Lung (tissue), 16 donors: ENCODE results near the gene PCDH17. TPM values are rescaled to one million over a fixed set of nuclear protein-coding genes. Genes with fewer than 3 reads are reported as not detected.

ENCODE experiments used
- ATAC-seq: fragments of 200-7000 bp; cut with Tn5 transposase; one replicate; pipeline ENCODE4 v1.9.1; 2020; ENCODE audit warnings: moderate number of reproducible peaks; ENCODE audit not compliant: insufficient read depth, low FRiP score
- DNase-seq, 3 donors: peaks; one replicate each; pipeline ENCODE4 v3.0.0-alpha.2; 2013 to 2017
- H3K27ac ChIP-seq, 2 donors: one replicate each; pipeline ENCODE4 v1.5.1; 2013; ENCODE audit warnings: mild to moderate bottlenecking in 2 of 2, moderate library complexity in 2 of 2, control low read depth in 1 of 2, inconsistent platforms in 1 of 2, low read depth in 1 of 2, low read length in 1 of 2
- H3K27me3 ChIP-seq, 3 donors: one replicate each; pipeline ENCODE4 v1.5.1; 2013; ENCODE audit warnings: low read length in 2 of 3; ENCODE audit not compliant: control insufficient read depth in 3 of 3, insufficient read depth in 3 of 3
- H3K36me3 ChIP-seq, 4 donors: one replicate each; pipeline ENCODE4 v1.5.1; 2013; ENCODE audit warnings: low read length in 4 of 4, mild to moderate bottlenecking in 1 of 4, moderate library complexity in 1 of 4; ENCODE audit not compliant: control insufficient read depth in 4 of 4, insufficient read depth in 4 of 4
- H3K4me1 ChIP-seq, 5 donors: one replicate each; pipeline ENCODE4 v1.5.1; 2013; ENCODE audit warnings: low read length in 5 of 5, mild to moderate bottlenecking in 2 of 5, moderate library complexity in 1 of 5; ENCODE audit not compliant: control insufficient read depth in 5 of 5, insufficient read depth in 5 of 5
- H3K4me3 ChIP-seq: one replicate; pipeline ENCODE4 v1.5.1; 2013; ENCODE audit warnings: mild to moderate bottlenecking, control low read depth, moderate library complexity
- H3K9ac ChIP-seq, 2 donors: one replicate each; pipeline ENCODE4 v1.5.1; 2013; ENCODE audit warnings: low read length in 2 of 2, control low read depth in 1 of 2; ENCODE audit not compliant: insufficient read depth in 1 of 2
- H3K9me3 ChIP-seq, 4 donors: one replicate each; pipeline ENCODE4 v1.5.1; 2013; ENCODE audit warnings: low read length in 3 of 4, mild to moderate bottlenecking in 1 of 4, moderate library complexity in 1 of 4; ENCODE audit not compliant: control insufficient read depth in 4 of 4, insufficient read depth in 3 of 4
- WGBS, 2 donors: extraction: QIAGEN DNeasy Blood & Tissue Kit; methylation state at CpG; one replicate each; pipeline ENCODE4 v1.1.7; 2013; 5-methylcytosine and 5-hydroxymethylcytosine counted together
- long read RNA-seq, 5 donors: transcript quantifications; one replicate each; lab custom pipeline, GENCODE V29; 2026
- polyA plus RNA-seq, 2 donors: library from polyadenylated mRNA; stranded (reverse); fragments of 200-250 nt; gene quantifications; one replicate each; pipeline ENCODE4 v1.2.1, GENCODE V29; 2013
- total RNA-seq, 2 donors: library from RNA; depleted of rRNA in 1 of 2; stranded (reverse); fragments of >200 nt in 1 of 2; gene quantifications; one replicate each; pipeline ENCODE4 v1.2.1, GENCODE V29; 2014 to 2021
- TF ChIP-seq, protein P1 (sequence below): IDR thresholded peaks from 2 replicates; pipeline ENCODE4 v1.5.1; 2012; ENCODE audit warnings: mild to moderate bottlenecking; ENCODE audit errors: control extremely low read depth, extremely low read depth
- donor health status: control.
- donor health status: control.
- donor health status: Bipolar disorder and iron deficiency.
- donor health status: healthy.
- donor health status: DM: yes; HTN: yes; CAD: no.

Gene PCDH17, protein sequence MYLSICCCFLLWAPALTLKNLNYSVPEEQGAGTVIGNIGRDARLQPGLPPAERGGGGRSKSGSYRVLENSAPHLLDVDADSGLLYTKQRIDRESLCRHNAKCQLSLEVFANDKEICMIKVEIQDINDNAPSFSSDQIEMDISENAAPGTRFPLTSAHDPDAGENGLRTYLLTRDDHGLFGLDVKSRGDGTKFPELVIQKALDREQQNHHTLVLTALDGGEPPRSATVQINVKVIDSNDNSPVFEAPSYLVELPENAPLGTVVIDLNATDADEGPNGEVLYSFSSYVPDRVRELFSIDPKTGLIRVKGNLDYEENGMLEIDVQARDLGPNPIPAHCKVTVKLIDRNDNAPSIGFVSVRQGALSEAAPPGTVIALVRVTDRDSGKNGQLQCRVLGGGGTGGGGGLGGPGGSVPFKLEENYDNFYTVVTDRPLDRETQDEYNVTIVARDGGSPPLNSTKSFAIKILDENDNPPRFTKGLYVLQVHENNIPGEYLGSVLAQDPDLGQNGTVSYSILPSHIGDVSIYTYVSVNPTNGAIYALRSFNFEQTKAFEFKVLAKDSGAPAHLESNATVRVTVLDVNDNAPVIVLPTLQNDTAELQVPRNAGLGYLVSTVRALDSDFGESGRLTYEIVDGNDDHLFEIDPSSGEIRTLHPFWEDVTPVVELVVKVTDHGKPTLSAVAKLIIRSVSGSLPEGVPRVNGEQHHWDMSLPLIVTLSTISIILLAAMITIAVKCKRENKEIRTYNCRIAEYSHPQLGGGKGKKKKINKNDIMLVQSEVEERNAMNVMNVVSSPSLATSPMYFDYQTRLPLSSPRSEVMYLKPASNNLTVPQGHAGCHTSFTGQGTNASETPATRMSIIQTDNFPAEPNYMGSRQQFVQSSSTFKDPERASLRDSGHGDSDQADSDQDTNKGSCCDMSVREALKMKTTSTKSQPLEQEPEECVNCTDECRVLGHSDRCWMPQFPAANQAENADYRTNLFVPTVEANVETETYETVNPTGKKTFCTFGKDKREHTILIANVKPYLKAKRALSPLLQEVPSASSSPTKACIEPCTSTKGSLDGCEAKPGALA (N-terminal part only)
- total RNA-seq (10 to 100 TPM; 48.4 to 64.7 TPM), polyA plus RNA-seq (10 to 100 TPM in 1 of 2 donors, 1 to 10 TPM in 1; 3.4 to 12.0 TPM)
- long read RNA-seq, donor 1, full-length matches to known transcripts: 5 of 5 reads
- long read RNA-seq, donor 1, partial matches to known transcripts: 0 of 5 reads
- long read RNA-seq, donor 1, other reads (novel, unspliced or antisense): 0 of 5 reads
- long read RNA-seq, donor 2, full-length matches to known transcripts: 2 of 2 reads
- long read RNA-seq, donor 2, partial matches to known transcripts: 0 of 2 reads
- long read RNA-seq, donor 2, other reads (novel, unspliced or antisense): 0 of 2 reads
- long read RNA-seq, donor 3: 0 reads
- long read RNA-seq, donor 4: 0 reads
- long read RNA-seq, donor 5, full-length matches to known transcripts: 2 of 16 reads
- long read RNA-seq, donor 5, partial matches to known transcripts: 14 of 16 reads
- long read RNA-seq, donor 5, other reads (novel, unspliced or antisense): 0 of 16 reads

DNA sequence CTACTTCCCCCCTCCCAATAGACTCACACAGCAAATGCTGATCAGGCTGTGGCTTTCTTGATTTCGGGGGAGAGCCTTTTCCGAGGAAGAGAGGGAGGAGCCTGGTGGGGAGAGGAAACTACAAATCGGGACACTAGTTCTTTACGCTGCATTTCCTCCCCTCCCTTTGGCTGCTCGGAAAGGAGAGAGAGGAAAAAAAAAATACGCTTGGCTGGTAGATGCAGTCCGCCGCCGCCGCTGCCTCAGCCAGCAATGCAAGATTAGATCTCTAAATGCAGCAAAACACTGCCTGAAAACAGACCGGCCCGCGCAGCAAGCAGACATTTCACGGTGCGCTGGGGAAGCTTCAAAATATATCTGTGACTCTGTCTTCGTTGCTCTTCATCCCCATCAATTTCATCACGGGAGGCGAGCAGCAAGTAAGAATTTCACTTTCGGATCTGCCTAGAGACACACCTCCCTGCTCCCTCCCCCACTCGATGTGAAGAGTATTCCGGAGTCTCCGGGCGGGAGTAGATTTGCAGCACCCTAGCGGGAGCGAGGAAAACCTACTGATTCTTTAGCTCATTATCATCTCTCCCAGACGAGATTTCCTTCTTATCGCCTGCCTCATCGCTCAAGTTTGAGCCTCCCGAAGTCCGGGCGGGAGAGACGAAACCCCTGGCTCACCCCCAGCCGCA lies at the start of gene PCDH17:
Gene PCDH17 (plus strand): TSS at position 149 of the 680 bp plus-strand sequence. CDS start 803 bp downstream, outside the sequence.
- TF ChIP-seq, protein P1, sequence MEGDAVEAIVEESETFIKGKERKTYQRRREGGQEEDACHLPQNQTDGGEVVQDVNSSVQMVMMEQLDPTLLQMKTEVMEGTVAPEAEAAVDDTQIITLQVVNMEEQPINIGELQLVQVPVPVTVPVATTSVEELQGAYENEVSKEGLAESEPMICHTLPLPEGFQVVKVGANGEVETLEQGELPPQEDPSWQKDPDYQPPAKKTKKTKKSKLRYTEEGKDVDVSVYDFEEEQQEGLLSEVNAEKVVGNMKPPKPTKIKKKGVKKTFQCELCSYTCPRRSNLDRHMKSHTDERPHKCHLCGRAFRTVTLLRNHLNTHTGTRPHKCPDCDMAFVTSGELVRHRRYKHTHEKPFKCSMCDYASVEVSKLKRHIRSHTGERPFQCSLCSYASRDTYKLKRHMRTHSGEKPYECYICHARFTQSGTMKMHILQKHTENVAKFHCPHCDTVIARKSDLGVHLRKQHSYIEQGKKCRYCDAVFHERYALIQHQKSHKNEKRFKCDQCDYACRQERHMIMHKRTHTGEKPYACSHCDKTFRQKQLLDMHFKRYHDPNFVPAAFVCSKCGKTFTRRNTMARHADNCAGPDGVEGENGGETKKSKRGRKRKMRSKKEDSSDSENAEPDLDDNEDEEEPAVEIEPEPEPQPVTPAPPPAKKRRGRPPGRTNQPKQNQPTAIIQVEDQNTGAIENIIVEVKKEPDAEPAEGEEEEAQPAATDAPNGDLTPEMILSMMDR: no peak
- Histone ChIP-seq H3K9me3 (peaks cover 0 to 20% (median 0%) of the 10 kb centered on the region in 4 donors), H3K9ac (peak within 1 kb of the TSS in 1 of 2 donors; percentile 79), H3K27me3 (peaks cover 5 to 40% (median 30%) of the 10 kb centered on the region in 3 donors), H3K27ac (peak within 1 kb of the TSS; percentile 46 to 78), H3K4me1 (peaks cover 0 to 47% (median 9%) of the 10 kb centered on the region in 5 donors), H3K36me3 (no peaks in the 10 kb centered on the region), H3K4me3 (peak within 1 kb of the TSS; percentile 69)
- ATAC-seq: no peak
- WGBS, 2 donors: 1% methylated on average over 33 of the region's 33 CpGs
- DNase-seq: peak; percentile 67 to 81 (median 79)

DNA sequence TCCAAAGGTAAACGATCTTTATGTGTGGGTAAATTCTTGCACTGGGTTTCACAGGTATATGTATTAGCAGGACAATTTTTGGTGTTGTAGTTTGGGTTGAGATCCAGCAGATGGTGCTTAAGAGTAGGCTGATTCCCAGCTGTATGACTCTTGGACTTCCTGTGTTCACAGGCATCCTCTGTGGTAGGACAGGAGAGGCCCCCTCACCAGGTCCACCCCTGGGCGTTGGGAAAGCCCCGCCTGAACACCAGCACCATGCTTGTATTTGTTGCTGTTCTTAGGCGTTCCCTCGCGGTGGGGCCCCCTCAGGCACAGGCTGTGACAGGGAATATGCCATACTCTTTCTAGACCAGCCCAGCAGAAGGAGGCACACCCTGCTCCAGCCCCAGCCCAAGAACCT lies 49.5 kb upstream of the PCDH17 start:
- no peak for DNase-seq
- TF ChIP-seq, protein P1: no peak
- no peak for ATAC-seq
- Histone ChIP-seq H3K27ac (no peak overlapping the region), H3K9me3 (peaks cover 0 to 4% (median 0%) of the 10 kb centered on the region in 4 donors), H3K4me1 (no peaks in the 10 kb centered on the region), H3K36me3 (no peaks in the 10 kb centered on the region), H3K27me3 (no peaks in the 10 kb centered on the region), H3K9ac (no peak overlapping the region), H3K4me3 (no peak overlapping the region)
- WGBS, 2 donors: 83 to 88% methylated on average over 6 of the region's 6 CpGs

DNA sequence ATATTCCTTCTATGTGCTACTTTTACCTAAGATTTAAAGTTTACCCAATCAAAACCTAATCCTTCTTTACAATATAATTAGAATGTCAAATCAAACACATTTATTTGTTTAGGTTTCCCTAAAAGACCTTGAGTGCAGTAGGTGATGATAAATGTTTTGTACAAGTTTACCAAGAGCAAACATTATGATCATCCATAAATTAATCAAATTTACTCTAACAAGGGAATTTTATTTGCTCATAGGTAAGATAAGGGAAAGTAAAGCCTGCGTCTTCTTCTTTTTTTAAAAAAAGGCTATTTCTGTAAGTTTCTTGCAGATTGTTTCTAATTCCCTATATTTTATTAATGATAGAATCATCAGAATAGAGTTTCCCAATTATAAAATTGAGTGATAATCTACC lies 48.0 kb upstream of the PCDH17 start:
- Histone ChIP-seq H3K9ac (no peak overlapping the region), H3K27me3 (no peaks in the 10 kb centered on the region), H3K4me1 (no peaks in the 10 kb centered on the region), H3K36me3 (no peaks in the 10 kb centered on the region), H3K27ac (no peak overlapping the region), H3K9me3 (peaks cover 0 to 4% (median 0%) of the 10 kb centered on the region in 4 donors), H3K4me3 (no peak overlapping the region)
- no peak for DNase-seq
- TF ChIP-seq, protein P1: no peak
- WGBS, 2 donors: 62 to 65% methylated on average over 1 of the region's 1 CpG
- ATAC-seq: no peak
